ENCODE results near the gene GPR156. TPM values are rescaled to one million over a fixed set of nuclear protein-coding genes. Genes with fewer than 3 reads are reported as not detected.

GPR156 gene
- total RNA-seq, 1 experiment from 2014 or later, result 3.1 TPM

DNA sequence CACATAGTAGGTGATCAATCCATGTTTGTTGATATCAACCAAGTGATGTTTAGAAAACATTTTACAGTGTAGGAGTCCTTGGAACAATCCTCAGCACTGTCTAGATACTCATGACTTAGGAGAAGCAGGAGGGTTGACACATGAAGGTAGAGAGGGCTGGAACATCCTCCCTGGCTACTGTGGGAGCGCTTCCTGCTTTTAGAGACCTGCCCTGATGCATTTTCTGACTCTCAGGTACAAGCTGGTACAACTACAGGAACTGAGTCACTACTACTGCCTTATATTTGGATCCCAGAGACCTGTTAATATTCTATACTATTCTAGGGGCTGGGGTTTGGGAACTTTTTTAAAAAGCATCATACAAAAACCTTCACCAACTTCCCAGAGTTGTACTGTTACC is 20.1 kb downstream of the GPR156 start:
- H3K36me3 Mint-ChIP-seq (ENCODE audit: insufficient read depth, unreplicated experiment), result no peaks in the 10 kb centered on the region
- no peaks in the 10 kb centered on the region for H3K27me3 Mint-ChIP-seq (ENCODE audit: insufficient read depth, unreplicated experiment)
- POLR2A ChIA-PET, result no interaction called here
- H3K27me3 ChIP-seq (replicated peaks; ENCODE audit: control insufficient read depth, insufficient read depth, low read length), result no peaks in the 10 kb centered on the region
- no peaks in the 10 kb centered on the region for H3K4me1 Mint-ChIP-seq (ENCODE audit: low read depth, unreplicated experiment)
- BruUV-seq (replicated peaks), result no TSS peak
- H3K9me3 Mint-ChIP-seq (ENCODE audit: unreplicated experiment), result no peaks in the 10 kb centered on the region
- intact Hi-C loops (cut with micrococcal nuclease; ENCODE audit: unreplicated experiment), result no loop called here
- H3K36me3 ChIP-seq (ENCODE audit: control insufficient read depth, insufficient read depth, low read length), result no peaks in the 10 kb centered on the region
- DNase-seq, result no peak
- H3K4me1 ChIP-seq, result no peaks in the 10 kb centered on the region
- TF ChIP-seq, protein P1, sequence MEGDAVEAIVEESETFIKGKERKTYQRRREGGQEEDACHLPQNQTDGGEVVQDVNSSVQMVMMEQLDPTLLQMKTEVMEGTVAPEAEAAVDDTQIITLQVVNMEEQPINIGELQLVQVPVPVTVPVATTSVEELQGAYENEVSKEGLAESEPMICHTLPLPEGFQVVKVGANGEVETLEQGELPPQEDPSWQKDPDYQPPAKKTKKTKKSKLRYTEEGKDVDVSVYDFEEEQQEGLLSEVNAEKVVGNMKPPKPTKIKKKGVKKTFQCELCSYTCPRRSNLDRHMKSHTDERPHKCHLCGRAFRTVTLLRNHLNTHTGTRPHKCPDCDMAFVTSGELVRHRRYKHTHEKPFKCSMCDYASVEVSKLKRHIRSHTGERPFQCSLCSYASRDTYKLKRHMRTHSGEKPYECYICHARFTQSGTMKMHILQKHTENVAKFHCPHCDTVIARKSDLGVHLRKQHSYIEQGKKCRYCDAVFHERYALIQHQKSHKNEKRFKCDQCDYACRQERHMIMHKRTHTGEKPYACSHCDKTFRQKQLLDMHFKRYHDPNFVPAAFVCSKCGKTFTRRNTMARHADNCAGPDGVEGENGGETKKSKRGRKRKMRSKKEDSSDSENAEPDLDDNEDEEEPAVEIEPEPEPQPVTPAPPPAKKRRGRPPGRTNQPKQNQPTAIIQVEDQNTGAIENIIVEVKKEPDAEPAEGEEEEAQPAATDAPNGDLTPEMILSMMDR (IDR thresholded peaks at IDR 0.05; ENCODE audit: insufficient read depth in 1 of 2, low read depth in 1 of 2, low read length in 1 of 2, severe bottlenecking in 1 of 2, unreplicated experiment in 1 of 2), result no peak
- CTCF ChIA-PET, result no interaction called here
- no peak overlapping the region for H3K4me3 ChIP-seq (ENCODE audit: low read depth, low read length)
- no peak overlapping the region for H3K27ac Mint-ChIP-seq (ENCODE audit: unreplicated experiment)
- H3K9me3 ChIP-seq, result no peaks in the 10 kb centered on the region
- no peak overlapping the region for H3K4me3 Mint-ChIP-seq (ENCODE audit: unreplicated experiment)

DNA sequence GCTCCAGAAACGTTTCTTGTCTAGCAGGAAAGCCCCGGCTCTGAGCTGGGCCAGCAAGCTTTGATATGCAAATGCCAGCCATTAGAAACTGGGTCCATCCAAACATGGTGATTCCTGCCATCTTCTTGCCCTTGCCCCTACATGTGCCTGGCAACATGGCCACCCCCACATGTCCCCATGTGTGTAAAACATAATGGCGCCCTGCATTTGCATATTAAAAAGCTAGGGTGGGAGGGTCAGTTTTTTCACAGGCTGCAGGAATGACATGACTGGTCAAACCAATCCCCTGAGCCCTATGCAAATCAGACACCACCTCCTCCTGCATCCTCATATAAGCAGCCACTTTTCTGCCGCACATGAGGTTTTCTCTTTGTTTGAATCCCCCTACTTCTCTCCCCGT is 21.2 kb downstream of the GPR156 start:
- no TSS peak for BruUV-seq (replicated peaks)
- TF ChIP-seq, protein P1 (IDR thresholded peaks at IDR 0.05; ENCODE audit: insufficient read depth in 1 of 2, low read depth in 1 of 2, low read length in 1 of 2, severe bottlenecking in 1 of 2, unreplicated experiment in 1 of 2), result no peak
- CTCF ChIA-PET, result no interaction called here

GRCh38 chr3:120258009-120258408 is 27.0 kb downstream of the GPR156 start:
- H3K4me3 Mint-ChIP-seq (ENCODE audit: unreplicated experiment), result no peak overlapping the region
- BruUV-seq (replicated peaks), result no TSS peak
- Histone ChIP-seq H3K27me3 (replicated peaks; ENCODE audit: control insufficient read depth, insufficient read depth, low read length) (no peaks in the 10 kb centered on the region), H3K4me3 (ENCODE audit: low read depth, low read length) (no peak overlapping the region), H3K36me3 (ENCODE audit: control insufficient read depth, insufficient read depth, low read length) (no peaks in the 10 kb centered on the region), H3K4me1 (no peaks in the 10 kb centered on the region), H3K9me3 (peaks cover 11% of the 10 kb centered on the region; the same call in 1 of the 2 replicates)
- CTCF ChIA-PET, result no interaction called here
- no peaks in the 10 kb centered on the region for H3K27me3 Mint-ChIP-seq (ENCODE audit: insufficient read depth, unreplicated experiment)
- intact Hi-C loops (cut with micrococcal nuclease; ENCODE audit: unreplicated experiment), result no loop called here
- H3K4me1 Mint-ChIP-seq (ENCODE audit: low read depth, unreplicated experiment), result no peaks in the 10 kb centered on the region
- POLR2A ChIA-PET, result no interaction called here
- peaks cover 6% of the 10 kb centered on the region for H3K36me3 Mint-ChIP-seq (ENCODE audit: insufficient read depth, unreplicated experiment)
- H3K27ac Mint-ChIP-seq (ENCODE audit: unreplicated experiment), result no peak overlapping the region
- TF ChIP-seq, protein P1 (IDR thresholded peaks at IDR 0.05; ENCODE audit: insufficient read depth in 1 of 2, low read depth in 1 of 2, low read length in 1 of 2, severe bottlenecking in 1 of 2, unreplicated experiment in 1 of 2), result no peak
- peaks cover 34% of the 10 kb centered on the region for H3K9me3 Mint-ChIP-seq (ENCODE audit: unreplicated experiment)
- no peak for DNase-seq

More for the DNA sequence above, 21.2 kb downstream of the GPR156 start:
- Histone ChIP-seq H3K36me3 (ENCODE audit: control insufficient read depth, insufficient read depth, low read length) (no peaks in the 10 kb centered on the region), H3K4me1 (no peaks in the 10 kb centered on the region), H3K27me3 (replicated peaks; ENCODE audit: control insufficient read depth, insufficient read depth, low read length) (no peaks in the 10 kb centered on the region), H3K9me3 (no peaks in the 10 kb centered on the region), H3K4me3 (ENCODE audit: low read depth, low read length) (no peak overlapping the region)
- Mint-ChIP-seq H3K36me3 (ENCODE audit: insufficient read depth, unreplicated experiment) (no peaks in the 10 kb centered on the region), H3K4me3 (ENCODE audit: unreplicated experiment) (no peak overlapping the region), H3K4me1 (ENCODE audit: low read depth, unreplicated experiment) (no peaks in the 10 kb centered on the region), H3K27ac (ENCODE audit: unreplicated experiment) (no peak overlapping the region), H3K27me3 (ENCODE audit: insufficient read depth, unreplicated experiment) (no peaks in the 10 kb centered on the region), H3K9me3 (ENCODE audit: unreplicated experiment) (no peaks in the 10 kb centered on the region)
- intact Hi-C loops (cut with micrococcal nuclease; ENCODE audit: unreplicated experiment), result no loop called here
- no peak for DNase-seq
- POLR2A ChIA-PET, result no interaction called here
